ENCODE results near the gene EMX2.

Gene EMX2

DNA sequence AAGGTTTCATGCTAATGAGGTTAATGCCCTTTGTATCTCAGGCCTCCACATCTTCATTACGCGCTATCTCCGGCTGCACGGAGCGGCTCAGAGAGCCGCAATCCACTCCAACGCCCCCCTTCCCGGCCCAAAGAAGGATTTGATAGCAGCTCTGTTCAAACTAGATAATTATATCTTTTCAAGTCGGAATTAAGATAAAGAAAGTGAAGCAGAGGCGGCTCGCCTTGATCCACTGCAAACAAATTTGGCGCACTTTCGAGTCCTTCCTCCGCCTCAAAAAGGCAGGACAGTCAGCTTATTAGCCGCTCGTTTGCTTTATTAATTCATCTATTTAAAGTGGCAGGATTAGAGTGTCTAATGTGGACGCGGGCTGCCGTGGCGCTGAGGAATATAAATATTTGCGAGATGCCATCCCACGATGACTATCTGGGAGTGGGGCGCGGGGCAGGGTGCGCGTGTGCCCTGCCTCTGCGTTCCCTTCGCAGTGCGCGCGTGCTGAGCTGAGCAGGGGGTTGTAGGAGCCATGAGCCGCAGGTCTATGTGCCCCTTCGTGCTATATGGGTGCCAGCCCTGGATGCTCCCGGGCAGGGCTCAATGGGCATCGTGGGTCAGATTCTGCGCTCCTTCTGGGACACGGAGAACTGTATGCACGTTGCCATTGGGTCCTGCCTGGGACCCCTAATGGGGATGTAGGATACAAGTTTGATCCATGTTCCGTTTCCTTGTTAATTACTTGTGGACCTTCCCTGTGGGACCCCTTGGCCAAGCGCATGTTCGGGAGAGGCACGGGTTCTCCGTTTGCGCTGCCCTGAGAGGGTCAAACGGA is 9.0 kb downstream of the EMX2 start:
- ChIA-PET CTCF (no interaction called here), POLR2A (no interaction called here)
- H3K27ac ChIP-seq (ENCODE audit: extremely low read depth, low read depth, low read length), result no peak overlapping the region
- no peaks in the 10 kb centered on the region for H3K9me3 ChIP-seq (ENCODE audit: control insufficient read depth, insufficient read depth, low read depth, low read length)
- TF ChIP-seq ZFHX2 (tag by site-specific recombination; conservative IDR thresholded peaks at IDR 0.05) (no peak), ZNF791 (tag by site-specific recombination; IDR thresholded peaks at IDR 0.05) (no peak), ZNF266 (tag by site-specific recombination; IDR thresholded peaks at IDR 0.05; ENCODE audit: low read depth) (no peak), ZNF157 (tag by site-specific recombination; IDR thresholded peaks at IDR 0.05) (no peak), ZNF561 (tag by site-specific recombination; IDR thresholded peaks at IDR 0.05; ENCODE audit: borderline replicate concordance) (no peak), ZNF404 (tag by site-specific recombination; IDR thresholded peaks at IDR 0.05) (no peak), ZBTB11 (tag by site-specific recombination; conservative IDR thresholded peaks at IDR 0.05; ENCODE audit: low read depth) (no peak), ZNF707 (tag by site-specific recombination; IDR thresholded peaks at IDR 0.05) (no peak), ZNF148 (tag by site-specific recombination; IDR thresholded peaks at IDR 0.05; ENCODE audit: borderline replicate concordance) (no peak), ZNF416 (tag by site-specific recombination; IDR thresholded peaks at IDR 0.05) (no peak), KLF7 (tag by site-specific recombination; IDR thresholded peaks at IDR 0.05; ENCODE audit: borderline replicate concordance) (no peak), ZBTB10 (tag by site-specific recombination; IDR thresholded peaks at IDR 0.05) (no peak), ZNF521 (tag by site-specific recombination; IDR thresholded peaks at IDR 0.05) (no peak), ZBTB21 (tag by site-specific recombination; IDR thresholded peaks at IDR 0.05) (no peak)
- TF ChIP-seq, protein P1, sequence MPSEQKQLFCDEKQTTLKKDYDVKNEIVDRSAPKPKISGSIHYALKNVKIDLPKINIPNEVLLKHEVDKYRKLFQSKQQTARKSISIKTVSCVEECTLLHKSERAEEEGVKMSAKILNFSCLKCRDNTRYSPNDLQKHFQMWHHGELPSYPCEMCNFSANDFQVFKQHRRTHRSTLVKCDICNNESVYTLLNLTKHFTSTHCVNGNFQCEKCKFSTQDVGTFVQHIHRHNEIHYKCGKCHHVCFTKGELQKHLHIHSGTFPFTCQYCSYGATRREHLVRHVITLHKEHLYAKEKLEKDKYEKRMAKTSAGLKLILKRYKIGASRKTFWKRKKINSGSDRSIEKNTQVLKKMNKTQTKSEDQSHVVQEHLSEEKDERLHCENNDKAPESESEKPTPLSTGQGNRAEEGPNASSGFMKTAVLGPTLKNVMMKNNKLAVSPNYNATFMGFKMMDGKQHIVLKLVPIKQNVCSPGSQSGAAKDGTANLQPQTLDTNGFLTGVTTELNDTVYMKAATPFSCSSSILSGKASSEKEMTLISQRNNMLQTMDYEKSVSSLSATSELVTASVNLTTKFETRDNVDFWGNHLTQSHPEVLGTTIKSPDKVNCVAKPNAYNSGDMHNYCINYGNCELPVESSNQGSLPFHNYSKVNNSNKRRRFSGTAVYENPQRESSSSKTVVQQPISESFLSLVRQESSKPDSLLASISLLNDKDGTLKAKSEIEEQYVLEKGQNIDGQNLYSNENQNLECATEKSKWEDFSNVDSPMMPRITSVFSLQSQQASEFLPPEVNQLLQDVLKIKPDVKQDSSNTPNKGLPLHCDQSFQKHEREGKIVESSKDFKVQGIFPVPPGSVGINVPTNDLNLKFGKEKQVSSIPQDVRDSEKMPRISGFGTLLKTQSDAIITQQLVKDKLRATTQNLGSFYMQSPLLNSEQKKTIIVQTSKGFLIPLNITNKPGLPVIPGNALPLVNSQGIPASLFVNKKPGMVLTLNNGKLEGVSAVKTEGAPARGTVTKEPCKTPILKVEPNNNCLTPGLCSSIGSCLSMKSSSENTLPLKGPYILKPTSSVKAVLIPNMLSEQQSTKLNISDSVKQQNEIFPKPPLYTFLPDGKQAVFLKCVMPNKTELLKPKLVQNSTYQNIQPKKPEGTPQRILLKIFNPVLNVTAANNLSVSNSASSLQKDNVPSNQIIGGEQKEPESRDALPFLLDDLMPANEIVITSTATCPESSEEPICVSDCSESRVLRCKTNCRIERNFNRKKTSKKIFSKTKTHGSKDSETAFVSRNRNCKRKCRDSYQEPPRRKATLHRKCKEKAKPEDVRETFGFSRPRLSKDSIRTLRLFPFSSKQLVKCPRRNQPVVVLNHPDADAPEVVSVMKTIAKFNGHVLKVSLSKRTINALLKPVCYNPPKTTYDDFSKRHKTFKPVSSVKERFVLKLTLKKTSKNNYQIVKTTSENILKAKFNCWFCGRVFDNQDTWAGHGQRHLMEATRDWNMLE (tag by site-specific recombination; conservative IDR thresholded peaks at IDR 0.05; ENCODE audit: low read depth), result no peak
- TF ChIP-seq, protein P2, sequence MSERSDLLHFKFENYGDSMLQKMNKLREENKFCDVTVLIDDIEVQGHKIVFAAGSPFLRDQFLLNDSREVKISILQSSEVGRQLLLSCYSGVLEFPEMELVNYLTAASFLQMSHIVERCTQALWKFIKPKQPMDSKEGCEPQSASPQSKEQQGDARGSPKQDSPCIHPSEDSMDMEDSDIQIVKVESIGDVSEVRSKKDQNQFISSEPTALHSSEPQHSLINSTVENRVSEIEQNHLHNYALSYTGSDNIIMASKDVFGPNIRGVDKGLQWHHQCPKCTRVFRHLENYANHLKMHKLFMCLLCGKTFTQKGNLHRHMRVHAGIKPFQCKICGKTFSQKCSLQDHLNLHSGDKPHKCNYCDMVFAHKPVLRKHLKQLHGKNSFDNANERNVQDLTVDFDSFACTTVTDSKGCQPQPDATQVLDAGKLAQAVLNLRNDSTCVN (tag by site-specific recombination; optimal IDR thresholded peaks at IDR 0.05), result no peak
- TF ChIP-seq, protein P3, sequence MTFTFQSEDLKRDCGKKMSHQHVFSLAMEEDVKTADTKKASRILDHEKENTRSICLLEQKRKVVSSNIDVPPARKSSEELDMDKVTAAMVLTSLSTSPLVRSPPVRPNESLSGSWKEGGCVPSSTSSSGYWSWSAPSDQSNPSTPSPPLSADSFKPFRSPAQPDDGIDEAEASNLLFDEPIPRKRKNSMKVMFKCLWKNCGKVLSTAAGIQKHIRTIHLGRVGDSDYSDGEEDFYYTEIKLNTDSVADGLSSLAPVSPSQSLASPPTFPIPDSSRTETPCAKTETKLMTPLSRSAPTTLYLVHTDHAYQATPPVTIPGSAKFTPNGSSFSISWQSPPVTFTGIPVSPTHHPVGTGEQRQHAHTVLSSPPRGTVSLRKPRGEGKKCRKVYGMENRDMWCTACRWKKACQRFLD (tag by site-specific recombination; IDR thresholded peaks at IDR 0.05), result no peak
- H3K4me1 ChIP-seq (ENCODE audit: control insufficient read depth, insufficient read depth, low read length), result no peaks in the 10 kb centered on the region
- H3K4me3 ChIP-seq (ENCODE audit: low read depth, low read length), result no peak overlapping the region
- peaks cover 0 to 5% of the 10 kb centered on the region in 2 experiments; a peak in 1 of 3 replicates for H3K36me3 ChIP-seq (ENCODE audit: control insufficient read depth in 2 of 2, insufficient read depth in 1 of 2, low read length in 2 of 2)

Measured in HEK293 (cell line).